Astrocyte (in vitro differentiated cells and primary cell): ENCODE data around the gene MAPK8IP2.

ENCODE experiments used
- CTCF ChIP-seq: IDR thresholded peaks from 2 replicates; pipeline ENCODE4 v1.5.1; 2011; ENCODE audit warnings: low read depth, mild to moderate bottlenecking, inconsistent platforms, low read length, moderate library complexity; ENCODE audit not compliant: insufficient read depth
- EZH2 ChIP-seq: IDR thresholded peaks from 2 replicates; pipeline ENCODE4 v1.6.1; 2012; ENCODE audit warnings: mild to moderate bottlenecking, low read length, inconsistent platforms; ENCODE audit not compliant: insufficient read depth

GRCh38 chr22:50626850-50627641, 26.5 kb downstream of the MAPK8IP2 start:
- TF ChIP-seq EZH2: no peak
- no peak for TF ChIP-seq CTCF
